Limb (tissue), 2 donors: ENCODE measurements around the gene CYP2R1.

ENCODE experiments used
- DNase-seq, 2 donors: peaks; one replicate each; pipeline ENCODE4 v3.0.0-alpha.2; 2016; ENCODE audit errors: extremely low spot score in 2 of 2

Gene CYP2R1, protein sequence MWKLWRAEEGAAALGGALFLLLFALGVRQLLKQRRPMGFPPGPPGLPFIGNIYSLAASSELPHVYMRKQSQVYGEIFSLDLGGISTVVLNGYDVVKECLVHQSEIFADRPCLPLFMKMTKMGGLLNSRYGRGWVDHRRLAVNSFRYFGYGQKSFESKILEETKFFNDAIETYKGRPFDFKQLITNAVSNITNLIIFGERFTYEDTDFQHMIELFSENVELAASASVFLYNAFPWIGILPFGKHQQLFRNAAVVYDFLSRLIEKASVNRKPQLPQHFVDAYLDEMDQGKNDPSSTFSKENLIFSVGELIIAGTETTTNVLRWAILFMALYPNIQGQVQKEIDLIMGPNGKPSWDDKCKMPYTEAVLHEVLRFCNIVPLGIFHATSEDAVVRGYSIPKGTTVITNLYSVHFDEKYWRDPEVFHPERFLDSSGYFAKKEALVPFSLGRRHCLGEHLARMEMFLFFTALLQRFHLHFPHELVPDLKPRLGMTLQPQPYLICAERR

DNA sequence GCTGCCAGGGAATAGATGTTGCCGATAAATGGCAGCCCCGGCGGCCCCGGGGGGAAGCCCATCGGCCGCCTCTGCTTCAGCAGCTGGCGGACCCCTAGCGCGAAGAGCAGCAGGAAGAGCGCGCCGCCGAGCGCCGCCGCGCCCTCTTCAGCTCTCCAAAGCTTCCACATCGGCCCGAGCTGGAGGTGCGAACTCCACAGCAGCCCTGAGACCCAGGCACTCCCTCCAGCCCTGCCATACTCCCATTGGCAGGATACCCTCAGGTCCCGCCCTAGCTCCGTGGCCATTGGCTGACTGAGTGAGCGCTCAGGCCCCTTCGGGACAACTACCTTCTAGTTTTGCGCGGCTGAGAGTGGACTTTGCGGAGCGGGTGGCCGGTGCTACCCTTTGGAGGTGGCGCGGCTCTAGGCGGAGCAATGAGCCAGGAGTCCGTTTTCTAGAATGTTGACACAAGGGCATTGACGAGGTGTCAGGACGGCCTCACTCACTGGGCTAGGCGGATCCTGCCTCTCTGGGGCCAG, at the start of gene CYP2R1:
TSS of gene CYP2R1 (minus strand) at position 196 of the 521 bp plus-strand sequence. CDS start at position 170, 26 bp downstream.
- DNase-seq, result peak; percentile 92 to 94

DNA sequence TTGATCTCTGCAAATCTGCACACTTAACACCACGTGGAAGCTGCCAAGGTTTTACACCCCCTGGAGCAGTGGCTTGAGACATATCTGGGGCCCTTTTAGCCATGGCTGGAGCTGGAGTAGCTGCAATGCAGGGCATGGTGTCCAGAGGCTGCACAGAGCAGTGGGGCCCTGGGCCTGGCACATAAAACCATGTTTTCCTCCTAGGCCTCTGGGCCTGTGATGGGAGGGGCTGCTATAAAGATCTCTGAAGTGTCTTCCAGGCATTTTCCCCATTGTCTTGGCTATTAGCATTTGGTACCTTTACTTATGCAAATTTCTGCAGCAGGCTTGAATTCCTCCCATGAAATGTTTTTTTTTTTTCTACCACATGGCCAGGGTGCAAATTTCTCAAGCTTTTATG, 46.9 kb upstream of the CYP2R1 start:
- DNase-seq, result no peak

DNA sequence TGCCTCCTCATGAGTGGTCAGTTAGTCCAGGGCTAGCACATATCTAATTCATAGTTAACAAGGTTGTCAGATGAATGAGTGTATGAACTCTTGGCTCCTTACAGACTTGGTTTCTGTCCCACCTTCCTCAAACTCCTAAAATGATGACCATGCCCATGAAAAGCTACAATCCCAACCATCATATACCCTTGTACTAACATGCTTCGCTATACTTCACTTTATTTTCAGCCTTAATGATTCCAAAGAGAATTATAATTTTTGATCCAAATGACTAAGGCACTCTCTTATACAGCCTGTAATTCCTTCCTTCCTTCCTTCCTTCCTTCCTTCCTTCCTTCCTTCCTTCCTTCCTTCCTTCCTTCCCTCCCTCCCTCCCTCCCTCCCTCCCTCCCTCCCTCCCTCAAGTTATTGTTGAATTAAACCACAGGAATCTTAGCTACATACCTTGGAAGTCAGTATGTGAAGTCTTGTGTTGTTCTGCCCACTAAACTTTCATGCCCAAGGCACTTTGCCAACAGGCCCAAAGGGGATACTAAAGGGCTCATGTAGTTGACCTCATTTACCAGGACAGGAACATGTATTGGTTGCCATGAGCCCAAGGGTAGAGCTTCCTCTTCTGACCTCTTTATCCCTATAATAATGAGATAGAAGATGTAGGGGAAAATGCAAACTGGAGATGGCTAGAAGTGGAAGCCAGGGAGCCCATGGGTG, 42.8 kb upstream of the CYP2R1 start:
- no peak for DNase-seq

DNA sequence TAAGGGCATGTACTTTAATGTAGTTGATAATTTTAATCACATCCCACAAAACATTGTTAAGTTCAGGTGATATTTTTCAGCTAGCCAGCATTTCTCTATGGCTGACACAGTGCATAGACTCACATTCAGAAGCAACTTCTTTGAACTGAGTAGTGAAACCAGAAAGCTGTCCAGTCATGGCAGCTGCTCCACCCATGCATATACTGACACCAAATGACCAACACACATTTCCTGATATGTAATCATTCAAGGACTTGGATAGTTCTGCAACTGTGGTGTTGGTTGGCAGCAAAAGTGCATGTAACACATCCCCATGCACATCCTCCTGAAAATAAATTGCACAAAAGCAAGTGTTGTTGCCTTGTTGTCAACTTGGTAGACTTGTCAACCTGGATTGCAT, 40.4 kb upstream of the CYP2R1 start:
- no peak for DNase-seq

DNA sequence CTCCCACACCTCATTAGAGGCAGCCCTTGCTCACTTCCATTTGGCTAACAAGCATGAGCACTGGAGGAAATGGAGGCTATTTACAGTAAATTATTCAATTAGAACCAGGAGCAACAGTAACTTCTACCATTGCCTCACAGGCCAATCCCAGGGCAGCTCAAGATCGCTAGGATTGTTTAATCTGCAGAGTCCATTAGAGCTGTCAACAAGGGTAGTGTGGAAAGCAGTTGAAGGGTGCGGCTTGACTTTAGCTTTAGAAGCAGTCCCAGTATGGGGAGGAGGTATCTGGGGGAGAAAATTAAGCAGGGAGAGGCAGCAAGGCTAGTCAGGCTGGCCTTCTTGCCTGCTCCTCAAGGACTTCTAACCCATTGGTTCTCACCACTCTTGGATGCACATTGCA, 38.3 kb upstream of the CYP2R1 start:
- DNase-seq, result no peak

DNA sequence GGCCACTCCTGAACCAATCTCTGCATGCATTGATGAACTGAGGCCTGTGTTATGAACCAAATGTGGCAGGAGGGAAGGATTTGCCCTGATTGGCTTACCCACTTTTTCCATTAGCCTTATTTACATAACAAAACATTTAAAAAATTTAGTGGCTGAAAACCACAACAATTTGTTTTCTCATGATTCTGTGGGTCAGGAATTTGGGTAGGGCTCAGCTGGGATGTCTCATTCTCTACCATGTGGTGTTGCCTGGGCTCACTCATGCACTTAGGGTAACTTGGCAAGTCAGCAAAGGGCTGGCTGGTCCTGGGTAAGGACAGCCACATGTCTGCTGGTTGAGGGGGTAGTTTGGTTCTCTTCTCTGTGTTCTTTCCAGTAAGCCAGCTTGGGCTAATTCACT, 35.1 kb upstream of the CYP2R1 start:
- DNase-seq, result no peak

DNA sequence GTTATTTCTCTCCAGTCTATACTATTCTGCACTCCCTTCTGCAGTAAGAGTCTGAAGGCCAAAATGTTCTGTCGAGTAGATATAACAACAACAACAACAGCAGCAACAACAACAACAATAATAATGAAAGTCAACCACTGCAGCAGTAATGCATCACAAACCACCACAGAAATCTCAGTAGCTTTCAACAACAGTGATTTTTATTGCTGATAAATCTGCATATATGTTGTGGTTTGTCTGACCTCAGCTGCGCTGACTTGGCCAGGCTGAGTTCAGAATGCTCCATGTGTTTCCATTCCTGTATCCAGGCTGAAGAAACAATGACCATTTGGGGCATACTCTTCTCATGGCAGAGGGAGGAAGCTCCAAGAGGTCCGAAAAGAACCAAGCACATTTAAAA, 32.3 kb upstream of the CYP2R1 start:
- DNase-seq, result no peak

DNA sequence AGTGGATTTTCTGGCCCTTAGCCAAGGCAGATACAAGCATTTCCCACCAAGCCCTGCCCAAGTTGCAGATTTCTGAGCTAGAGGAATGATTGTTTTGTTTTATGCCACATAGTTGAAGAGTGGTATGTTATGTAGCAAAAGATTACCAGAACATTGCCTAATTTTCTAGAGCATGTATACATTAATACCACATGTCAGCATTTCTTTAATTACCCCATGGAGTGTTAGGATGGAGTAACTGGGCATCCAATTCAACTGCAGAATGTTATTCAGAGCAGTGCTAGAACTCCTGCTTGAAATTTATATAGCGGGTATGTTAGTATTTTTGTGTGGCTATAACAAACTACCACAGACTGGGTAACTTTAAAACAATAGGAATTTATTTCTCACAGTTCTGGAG, 24.4 kb upstream of the CYP2R1 start:
- no peak for DNase-seq

DNA sequence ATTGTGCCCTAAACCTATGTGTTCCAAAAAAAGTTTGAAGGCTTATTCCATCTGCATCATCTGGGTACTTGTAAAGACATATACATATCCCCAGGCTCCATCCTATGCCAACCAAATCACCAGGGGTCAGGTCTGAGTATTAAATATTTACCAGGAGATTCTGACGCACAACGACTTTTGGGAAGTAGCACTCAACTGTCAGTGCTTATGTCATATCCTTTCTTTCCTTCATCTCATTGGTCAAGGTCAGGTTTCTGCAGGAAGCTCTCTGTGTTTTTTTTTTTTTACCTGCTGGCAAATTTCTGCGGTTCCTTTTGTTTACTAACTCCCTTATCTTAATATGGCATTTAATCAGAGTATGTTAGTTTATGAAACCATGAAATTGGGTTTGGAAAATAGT, 22.5 kb upstream of the CYP2R1 start:
- no peak for DNase-seq

DNA sequence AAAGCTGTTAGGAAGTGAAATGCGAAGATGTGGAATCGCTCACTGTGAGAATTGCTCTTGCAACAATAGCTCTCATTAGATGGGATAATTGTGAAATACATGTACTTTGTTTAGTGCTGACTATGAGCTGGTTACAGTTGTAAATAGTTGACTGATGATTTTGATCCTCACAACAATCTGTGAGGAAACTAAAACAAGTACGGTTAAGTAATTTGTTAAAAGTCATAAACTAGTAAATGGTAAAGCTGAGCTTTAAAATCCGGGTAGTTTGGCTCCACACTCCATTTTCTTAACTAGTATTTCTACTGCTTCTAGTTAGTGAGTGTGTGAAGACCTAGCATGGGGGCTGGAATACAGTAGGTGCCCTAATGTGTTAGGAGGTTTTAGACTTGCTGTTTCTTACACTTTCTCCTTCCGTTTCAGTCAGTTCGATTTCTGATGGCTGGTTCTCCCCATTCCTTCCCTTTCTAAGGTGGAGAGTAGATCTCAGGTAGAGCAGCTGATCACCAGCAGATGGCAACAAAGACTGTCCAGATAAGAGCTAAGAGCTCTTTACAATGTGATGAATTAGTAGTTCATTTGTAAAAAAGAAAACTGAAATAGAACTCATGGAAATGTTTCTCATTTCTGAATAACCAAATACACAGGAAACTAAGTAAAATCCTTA, 16.3 kb upstream of the CYP2R1 start:
- DNase-seq, result peak; percentile 34 to 53

DNA sequence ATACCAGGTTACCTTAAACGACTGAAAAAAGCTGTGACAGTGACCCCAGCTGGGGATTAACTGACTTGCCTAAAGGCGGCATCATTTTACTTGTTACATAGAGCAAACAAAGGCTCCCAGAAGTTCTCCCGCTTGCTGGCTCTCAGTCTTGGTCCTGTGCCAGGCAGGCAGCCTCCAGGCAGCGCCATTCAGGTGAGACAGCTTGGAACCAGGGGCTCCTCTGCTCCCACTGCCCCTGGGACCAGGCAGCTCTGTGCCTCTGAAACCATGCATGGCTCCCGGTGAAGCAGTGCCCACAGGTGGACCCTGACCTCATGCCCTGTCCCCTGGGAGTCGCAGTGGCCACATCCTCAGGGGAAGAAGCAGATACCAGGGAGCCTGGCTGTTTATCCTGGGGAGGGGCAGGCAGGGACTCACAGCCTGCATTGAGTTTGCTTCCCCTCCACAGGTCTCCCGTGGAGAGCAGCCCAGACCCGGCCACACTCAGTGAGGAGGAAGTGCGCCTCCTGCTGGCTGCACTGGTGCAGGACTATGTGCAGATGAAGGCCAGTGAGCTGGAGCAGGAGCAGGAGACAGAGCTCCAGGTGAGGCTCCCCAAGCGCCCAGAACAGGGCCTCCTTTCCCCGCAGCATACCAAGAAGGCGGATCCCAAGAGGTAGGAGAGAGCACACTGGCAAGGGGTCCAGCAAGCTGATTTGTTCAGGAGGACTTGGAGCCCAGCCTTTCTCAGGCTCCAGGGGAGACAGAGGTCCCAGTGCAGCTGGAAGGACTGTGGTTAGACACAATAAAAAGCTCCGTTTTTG, 15.6 kb upstream of the CYP2R1 start:
- peak in 1 of 2 donors; percentile 75 for DNase-seq

DNA sequence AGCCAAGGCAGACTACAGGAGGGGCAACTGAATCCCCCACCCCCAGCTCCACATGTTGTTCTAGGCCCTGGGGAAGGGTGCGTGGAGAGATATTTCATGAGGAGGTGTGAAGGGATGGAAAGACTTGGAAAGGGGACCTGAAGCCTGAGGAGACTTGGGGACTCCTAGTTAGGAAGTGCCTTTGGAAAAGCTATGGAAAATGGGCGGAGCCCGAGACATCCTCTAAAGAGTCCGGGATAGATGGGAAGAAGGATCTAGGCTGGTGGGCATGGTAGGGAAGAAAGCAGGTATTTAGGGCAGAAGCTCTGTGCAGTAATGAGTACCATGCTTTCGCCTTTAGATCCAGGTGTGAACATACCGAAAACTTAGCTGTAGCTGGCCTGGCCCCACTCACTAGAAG, 15.0 kb upstream of the CYP2R1 start:
- no peak for DNase-seq

DNA sequence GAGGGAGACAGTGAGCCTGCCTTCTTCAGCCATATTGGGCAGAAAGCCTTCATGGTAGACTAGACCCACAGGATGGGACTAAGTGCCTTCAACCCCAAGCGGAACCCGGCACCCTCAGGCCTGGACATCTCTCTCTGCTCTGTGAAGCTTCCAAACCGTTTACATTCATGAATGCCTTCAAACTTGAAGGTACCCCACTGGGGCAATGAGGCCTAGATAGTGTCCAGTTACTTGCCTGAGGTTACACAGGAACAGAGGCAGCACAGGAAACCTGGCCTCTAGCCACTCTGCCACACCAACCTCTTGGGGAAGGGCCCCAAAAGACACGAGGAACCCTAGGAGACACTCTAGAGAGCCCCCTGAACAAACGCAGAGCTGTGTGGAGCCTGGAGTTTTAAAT, 14.5 kb upstream of the CYP2R1 start:
- no peak for DNase-seq

DNA sequence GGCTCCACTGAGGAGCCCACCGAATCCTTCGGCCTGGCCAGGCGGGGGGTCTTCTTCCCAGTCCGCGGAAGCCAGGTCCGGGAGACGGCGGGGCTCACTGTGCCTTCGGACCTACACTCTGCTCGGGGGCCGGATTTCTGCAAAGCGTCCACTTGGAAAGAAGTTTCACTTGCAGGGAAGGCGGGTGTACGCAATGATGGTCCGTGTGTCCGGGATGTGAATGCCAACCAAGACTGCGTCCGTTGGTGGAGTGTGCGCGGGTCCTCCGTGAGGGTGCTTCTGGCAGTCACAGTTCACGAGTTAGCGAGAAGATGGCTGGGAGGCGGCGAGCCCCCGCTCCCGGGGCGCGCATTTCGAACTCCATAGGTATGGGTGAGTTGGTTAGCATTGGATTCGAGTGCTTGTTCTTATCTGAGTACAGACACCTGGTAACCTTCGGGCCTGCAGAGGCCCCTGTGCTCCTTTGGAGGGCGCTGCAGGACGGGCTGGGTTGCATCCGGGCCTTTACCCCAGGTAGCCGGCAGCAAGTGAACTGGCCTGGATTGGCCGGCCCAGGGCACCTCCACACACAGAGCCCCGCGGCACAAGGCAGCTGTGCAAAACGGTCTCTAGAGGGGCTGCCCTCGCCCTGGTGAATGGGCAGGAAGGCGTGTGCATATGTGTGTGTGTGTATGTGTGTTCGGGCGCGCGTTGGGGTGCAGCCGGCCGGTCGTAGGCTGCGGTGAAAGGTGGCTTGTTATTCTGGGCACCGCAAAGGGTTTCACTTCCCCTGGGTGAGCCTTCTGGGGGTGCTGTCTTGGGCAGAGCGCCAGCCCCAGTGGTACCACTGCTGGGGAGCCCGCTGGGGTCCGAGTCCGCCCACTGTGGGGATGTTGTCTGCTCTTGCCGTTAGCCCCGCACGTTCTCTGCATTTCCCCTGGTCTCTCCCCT, 13.3 kb upstream of the CYP2R1 start:
- DNase-seq, result peak in 1 of 2 donors; percentile 72

DNA sequence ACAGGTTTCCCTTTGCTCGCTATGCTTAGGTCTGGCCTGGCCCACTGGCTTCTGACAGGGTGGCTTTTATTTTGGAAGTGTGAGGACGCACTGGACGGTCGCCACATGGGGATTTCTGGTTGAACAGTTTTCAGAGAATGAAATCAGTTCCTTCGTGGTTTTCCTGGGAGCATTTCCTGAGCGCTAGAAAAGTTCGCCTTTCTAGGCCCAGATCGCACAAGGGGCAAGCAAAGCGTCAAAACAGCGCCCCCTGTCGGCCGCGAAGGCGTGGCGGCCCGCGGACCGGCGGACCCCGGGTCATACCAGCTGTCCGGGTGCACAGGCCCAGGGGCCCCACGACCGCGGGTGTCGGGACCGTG, 12.7 kb upstream of the CYP2R1 start:
- DNase-seq, result peak; percentile 78 to 84

DNA sequence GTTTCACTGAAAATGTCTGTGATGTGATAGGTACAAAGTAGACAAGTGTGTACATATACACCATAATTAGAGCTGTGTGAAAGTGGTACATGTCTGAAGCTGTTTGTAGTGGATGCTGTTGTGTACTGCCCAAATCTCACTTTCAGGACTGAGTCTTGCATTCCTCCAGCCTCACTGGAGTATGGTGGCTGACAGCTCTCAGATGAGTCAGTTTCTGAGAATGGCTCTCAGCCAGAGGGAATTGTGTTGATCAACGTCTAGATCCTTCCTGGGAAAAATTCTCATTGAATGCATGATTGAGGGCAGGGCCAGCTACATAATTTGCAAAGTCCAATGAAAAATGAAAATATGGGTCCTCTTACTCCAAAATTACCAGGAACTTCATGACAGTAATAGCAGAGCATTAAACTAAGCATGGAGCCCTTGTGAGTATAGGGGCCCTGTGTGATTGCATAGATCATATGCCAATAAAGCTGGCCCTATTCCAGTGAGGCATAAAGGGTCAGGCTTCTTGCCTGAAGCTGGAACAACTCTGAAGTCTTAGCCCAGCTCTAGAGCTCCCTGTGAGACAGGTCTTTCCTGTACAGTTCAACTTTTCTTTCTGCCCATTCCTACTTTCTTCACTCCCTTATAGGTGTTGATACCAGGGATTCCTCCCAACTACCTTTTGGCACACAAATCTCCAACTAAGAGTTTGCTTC, 10.8 kb upstream of the CYP2R1 start:
- DNase-seq, result no peak

DNA sequence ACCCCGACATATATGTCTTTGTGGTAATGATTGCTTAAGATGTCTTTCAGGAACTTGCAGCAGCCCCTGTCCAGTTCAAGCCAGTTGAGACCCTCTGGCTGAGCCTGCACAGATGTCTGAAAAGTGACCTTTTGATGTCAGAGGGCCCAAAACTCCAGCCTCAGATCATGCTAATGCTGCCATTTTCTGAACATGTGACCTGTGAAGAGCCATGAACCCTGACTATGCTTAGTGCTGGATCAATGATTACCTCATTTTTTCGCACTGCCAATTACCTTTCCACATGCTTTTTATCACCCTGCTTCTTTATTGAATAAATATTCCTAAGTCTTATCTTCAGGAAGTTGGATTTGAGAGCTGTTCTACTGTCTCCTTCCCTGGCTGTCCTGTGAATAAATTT, 6.9 kb upstream of the CYP2R1 start:
- no peak for DNase-seq

DNA sequence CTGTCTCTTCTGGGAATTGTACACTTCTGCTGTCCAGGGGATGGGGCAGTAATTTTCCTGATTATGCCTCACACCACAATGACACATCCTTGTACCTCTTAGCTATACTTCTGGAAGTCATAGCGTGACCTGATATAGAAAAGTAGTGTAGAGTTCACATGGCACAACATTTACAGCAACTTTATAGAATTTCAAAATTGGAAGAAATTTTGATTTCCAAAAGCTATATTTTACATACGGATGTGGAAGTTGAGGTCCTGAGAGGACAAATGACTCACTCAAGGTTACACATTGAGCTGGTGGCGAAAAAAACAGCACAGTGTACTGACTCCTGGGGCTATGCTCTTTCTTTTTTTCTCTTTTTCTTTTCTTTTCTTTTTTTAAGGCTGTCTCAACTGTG, 6.3 kb upstream of the CYP2R1 start:
- DNase-seq, result no peak
